GM12801 (cell line): ENCODE results near the gene VGLL3.

Source experiments
- CTCF ChIP-seq: IDR thresholded peaks from one replicate; pipeline ENCODE4 v1.5.1; 2011; ENCODE audit warnings: control low read depth; ENCODE audit not compliant: insufficient read length; ENCODE audit errors: extremely low read depth

Gene VGLL3

GRCh38 chr3:86923071-86923491 is 67.9 kb downstream of the VGLL3 start:
- TF ChIP-seq CTCF, result no peak

- no peak for TF ChIP-seq CTCF
Observed at GRCh38 chr3:86921971-86922680, 68.8 kb downstream of the VGLL3 start.

GRCh38 chr3:86914670-86915069 is 76.3 kb downstream of the VGLL3 start:
- no peak for TF ChIP-seq CTCF

GRCh38 chr3:86913160-86913559 is 77.8 kb downstream of the VGLL3 start:
- TF ChIP-seq CTCF, result no peak

GRCh38 chr3:86895202-86895601 is 95.7 kb downstream of the VGLL3 start:
- TF ChIP-seq CTCF, result no peak

- no peak for TF ChIP-seq CTCF
Observed at GRCh38 chr3:86890741-86891396, 100.1 kb downstream of the VGLL3 start.
